Renal cortex interstitium (tissue), 11 donors: ENCODE results near the gene PRR7. TPM values are rescaled to one million over a fixed set of nuclear protein-coding genes. Genes with fewer than 3 reads are reported as not detected.

Source experiments
- DNase-seq, 11 donors: peaks; one replicate each; pipeline ENCODE4 v3.0.0-alpha.2; 2013; ENCODE audit warnings: low read depth in 9 of 11, low spot score in 4 of 11; ENCODE audit errors: extremely low read depth in 1 of 11
- polyA plus RNA-seq, 3 donors: library from polyadenylated mRNA; unstranded; fragments of 120-200 nt; gene quantifications; one replicate each; pipeline ENCODE4 v1.2.1, GENCODE V29; 2013; ENCODE audit not compliant: insufficient read length in 3 of 3

Gene PRR7
- polyA plus RNA-seq, 3 donors, result 0.96 to 2.8 (median 2.8) TPM

DNA sequence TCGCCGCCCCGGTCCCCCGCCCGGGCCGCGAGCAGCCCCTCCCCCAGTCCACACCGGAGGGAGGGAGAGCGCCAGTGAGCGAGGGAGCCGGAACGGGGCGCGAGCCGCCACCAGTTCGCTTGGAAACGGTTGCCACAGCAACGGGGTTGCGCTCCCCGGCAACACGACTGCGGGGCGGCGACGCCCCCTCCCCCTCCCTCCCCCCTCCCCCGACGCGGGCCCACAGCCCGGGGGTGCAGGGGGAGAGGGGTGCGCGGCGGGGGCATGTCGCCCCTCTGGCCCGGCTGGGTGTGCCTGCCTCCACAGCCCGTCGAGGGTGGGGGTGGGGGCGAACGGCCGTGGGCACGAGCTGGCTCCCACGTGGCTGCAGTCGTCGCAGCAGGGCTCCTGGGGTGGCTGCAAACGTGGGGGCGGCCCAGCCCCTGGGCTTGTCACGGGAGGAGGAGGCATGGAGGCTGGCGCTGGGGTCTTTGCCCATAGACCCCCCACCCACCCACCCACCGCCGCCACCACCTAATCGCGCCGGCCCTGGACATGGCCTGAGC, 524 bp downstream of the PRR7 start:
- DNase-seq, result peak in 4 of 11 donors; percentile 61 to 66 (median 64)

DNA sequence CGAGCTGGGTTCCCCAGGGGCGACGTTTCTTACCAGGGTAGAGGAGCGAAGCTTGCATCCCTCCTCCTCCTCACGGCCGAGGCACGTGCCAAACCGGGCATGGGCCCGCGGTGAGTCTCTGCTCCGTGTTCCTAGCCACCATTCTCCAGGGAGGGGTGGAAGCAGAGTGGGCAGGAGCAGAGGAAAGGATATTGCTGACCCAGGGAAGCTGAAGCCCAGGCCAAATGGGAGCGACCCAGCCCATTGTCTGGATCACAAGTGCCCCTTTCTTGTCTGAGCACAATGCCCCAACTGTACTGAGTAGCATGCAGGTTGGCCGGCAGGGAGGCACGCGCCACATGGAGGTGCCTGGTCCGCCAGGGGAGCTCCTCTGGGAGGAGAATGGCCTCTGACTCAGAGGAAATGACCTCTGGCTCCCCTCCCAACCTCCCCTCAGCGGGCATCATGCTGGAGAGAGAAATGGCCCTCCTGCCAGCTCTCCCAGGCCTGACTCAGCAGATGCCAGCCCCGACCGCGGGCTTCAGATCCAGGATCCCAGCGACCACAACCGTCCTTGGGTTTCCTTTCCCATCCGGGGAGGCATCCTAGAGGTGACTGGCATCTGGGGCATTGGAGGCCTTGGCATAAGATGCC, 1.1 kb downstream of the PRR7 start:
- DNase-seq, result no peak

DNA sequence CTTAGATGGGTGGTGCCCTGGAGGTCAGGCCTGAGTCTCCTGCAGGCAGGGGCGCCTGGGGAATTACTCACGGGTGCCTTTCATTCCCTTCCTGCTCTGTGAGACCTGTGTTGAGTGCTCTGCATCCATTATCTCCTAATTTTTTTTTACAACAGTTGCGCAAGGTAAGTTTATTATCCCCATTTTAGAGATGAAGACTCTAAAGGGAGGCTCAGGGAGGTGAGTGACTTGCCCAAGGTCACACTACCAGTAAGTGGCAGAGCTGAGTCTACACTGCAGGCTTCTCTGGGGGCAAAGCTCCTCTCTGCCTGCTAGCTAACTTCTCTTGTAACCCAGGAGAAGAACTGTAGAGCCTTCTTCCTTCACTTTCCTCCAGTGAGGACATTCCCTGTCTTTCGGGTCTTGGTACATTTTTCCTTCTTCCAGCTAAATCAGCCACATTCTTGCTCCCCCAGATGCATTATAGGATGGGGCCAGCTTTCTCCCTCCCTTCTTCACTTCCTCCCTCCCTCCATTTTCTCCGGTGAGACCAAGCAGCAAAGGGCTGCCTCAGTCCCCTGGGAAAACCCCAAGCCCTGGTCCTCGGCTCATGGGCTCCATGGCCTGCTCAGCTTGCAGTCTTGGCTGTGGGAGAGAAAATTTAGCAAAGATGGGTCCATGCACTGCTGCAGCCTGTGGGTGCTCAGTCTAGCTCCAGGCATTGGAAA, 1.8 kb downstream of the PRR7 start:
- DNase-seq, result no peak

DNA sequence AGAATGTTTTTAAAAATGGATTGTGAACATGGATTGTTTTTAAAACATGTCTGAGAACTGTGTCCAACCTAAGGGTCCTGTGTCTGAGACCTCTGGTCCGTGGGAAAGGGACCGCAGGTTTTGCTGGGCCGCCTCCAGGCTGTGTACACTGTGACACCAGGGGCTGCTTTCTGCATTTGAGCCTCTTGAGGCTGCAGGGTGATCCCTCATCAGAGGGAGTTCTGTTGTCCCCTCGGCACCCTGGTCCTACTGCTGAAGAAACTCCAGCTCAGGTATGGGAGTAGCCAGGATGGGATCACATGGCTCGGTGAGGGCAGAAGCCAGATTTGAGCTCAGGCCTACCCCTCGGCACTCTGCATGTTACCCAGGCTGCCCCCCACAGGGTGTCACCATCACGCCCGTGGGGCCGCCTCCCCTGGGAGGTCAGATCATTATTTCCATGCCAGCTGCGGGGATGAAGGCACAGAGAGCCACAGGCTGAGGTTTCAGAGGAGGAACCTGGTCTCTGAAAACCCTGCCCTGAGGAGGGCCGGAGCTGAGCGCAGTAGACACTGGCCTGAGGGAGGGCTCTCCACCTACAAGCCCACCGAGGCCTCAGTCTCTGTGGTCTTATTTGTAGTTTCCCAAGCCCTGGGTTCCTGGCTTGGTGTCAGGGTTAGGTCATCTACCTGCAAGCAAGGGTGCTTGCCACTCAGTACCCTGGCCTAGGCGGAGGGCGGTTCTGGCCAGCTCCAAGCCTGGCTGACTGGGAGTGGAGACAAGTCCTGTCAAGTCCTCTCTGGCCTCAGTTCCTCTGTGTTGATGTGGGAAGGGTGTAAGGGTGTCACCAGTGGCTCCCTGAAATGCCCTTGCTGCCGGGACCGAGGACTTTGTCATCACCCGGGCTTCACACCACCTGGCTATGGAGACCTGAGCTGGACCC, 2.8 kb downstream of the PRR7 start:
- DNase-seq, result no peak

DNA sequence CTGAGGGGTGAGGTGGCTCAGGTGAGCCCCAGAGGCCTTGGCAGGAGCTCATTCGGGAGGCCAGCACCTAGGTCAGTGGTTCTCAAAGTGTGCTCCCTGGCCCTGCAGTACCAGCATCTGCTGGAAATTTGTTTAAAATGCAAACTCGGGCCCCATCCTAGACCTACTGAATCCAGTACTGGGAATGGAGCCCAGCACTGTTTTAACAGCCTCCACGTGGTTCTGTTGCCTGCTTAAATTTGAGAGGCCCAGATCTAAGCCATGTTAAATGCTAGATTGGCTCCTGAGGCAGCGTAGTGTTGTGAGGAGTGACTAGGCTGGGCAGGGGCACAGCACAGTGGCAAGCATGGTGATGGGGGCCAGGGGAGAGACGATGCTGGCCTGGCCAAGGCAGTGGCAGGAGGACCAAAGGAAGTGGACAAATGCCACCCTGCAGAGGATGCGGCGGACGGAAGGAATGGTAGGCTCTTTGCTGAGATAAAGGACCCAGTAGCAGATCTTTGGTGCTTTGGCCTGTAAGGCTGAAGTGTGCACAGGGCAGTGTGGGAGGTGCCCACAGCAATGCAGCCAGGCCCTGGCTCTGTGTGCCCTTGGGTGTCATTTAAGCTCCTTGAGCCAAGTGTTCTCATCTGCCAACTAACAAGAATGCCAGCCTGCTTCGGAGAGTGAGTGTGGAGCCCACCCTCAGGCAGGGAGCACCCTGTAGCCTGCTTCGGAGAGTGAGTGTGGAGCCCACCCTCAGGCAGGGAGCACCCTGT, 4.2 kb downstream of the PRR7 start:
- DNase-seq, result no peak

DNA sequence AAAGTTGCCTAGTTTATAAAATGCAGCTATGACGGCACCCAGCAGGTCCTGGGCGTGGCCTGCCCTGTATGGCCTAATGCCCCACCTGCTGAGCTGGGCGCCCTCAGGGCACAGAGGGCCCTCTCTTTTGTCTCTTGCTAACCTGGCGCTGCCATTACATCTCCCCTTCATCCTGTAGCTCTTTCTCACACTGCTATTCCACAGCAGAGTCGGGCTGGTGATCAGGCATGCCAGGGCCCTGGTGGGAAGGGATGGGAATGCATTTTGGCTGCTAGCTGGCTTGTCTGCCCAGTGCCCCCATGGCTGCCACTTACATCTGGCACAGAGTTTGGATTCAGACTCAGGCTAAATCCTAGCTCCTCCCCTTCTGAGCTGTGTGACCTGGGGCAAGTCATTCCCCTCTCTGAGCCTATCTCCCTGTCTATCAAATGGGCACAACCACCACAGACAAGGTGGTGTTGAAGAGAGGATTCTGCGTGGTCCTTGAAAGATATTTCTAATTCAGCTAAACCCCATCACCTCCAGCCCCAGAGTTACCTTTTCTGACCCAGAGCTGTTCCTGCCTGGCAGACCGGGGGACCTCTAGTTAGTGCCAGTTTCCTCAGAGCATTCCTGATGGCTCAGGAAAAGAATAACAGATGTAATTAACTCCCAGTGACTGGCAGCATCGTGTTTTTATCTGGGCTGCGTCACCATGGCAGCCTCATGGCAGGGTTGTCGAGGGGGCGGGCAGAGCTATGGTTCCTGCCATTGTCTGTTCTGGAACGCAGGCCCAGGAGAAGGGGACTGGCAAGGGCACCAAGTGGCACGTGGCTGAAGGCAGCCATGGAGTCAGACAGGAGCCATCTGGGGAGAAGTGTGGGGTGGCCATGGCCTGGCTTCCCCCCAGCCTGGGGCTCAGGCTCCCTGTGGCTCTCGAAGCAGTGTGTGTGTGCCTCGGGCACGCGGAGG, 6.3 kb downstream of the PRR7 start:
- no peak for DNase-seq

DNA sequence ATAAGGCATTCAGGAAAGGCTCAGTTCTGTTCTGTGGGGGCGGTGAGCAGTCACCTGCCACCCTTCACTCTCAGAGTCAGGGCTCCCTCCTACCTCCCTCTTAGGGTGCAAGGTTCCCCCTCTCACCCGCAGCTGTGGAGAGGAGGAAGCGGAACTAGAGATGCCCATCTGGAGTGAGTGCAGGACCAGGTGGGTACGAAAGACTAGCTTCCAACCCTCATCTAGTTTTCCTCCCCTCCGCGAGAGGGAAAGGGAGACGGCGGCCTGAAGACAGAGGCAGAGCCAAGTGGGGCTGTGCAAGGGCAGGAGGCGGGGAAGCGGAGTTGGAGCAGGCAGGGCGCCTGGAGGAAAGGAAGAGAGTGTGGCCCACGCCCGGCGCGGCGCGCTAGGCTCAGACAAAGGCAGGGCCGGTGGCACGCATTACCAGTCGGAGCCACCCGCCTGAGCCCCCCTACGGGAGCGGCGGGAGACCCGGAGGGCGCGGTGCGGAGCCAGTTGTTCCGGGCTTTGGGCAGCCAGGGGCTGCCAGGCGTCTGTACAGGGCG, 7.3 kb downstream of the PRR7 start:
- no peak for DNase-seq

DNA sequence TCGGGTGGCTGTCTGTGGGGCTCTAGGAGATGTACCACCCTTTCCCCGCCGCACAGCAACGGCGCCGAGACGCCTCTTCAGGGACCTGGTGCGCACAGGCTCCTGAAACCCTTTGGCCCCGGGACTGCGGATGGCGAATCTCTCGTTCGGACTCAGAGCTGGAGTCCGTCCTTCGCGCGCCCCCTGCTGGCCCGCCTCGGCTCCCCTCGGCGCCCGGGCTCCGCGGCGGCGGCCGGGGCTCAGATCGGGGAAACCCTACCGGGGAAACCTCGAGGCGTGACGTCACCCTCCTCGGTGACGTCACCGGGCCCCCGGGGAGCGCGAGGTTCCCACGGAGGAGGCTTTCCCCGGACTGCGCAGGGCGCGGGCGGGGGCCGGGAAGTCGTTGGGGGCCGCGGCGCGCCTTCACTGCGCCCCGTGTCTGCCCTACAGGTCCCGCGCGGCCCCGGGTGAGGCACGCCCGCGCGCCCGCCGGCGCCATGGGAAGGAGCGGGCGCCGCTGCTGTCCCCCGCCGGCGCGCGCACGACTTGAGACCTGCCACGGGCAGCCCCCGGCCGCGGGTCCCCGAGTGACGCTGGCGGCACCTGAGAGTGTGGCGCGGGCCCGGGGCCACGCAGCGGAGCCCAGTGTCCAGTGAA, 7.9 kb downstream of the PRR7 start:
- DNase-seq, result peak in 7 of 11 donors; percentile 76 to 91 (median 88)

DNA sequence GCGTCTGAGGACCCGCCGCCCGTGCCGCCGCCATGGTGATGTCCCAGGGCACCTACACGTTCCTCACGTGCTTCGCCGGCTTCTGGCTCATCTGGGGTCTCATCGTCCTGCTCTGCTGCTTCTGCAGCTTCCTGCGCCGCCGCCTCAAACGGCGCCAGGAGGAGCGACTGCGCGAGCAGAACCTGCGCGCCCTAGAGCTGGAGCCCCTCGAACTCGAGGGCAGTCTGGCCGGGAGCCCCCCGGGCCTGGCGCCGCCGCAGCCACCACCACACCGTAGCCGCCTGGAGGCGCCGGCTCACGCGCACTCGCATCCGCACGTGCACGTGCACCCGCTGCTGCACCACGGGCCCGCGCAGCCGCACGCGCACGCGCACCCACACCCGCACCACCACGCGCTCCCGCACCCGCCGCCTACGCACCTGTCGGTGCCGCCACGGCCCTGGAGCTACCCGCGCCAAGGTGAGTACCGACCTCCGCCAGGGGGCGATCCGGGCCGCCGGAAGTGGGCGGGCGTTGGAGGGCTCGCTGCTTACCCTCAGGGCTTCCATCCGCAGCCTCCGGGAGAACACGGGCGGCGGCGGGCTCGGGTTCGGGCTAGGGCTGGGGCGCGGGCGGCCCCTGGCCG, 8.5 kb downstream of the PRR7 start:
- DNase-seq, result peak in 5 of 11 donors; percentile 57 to 79 (median 77)

DNA sequence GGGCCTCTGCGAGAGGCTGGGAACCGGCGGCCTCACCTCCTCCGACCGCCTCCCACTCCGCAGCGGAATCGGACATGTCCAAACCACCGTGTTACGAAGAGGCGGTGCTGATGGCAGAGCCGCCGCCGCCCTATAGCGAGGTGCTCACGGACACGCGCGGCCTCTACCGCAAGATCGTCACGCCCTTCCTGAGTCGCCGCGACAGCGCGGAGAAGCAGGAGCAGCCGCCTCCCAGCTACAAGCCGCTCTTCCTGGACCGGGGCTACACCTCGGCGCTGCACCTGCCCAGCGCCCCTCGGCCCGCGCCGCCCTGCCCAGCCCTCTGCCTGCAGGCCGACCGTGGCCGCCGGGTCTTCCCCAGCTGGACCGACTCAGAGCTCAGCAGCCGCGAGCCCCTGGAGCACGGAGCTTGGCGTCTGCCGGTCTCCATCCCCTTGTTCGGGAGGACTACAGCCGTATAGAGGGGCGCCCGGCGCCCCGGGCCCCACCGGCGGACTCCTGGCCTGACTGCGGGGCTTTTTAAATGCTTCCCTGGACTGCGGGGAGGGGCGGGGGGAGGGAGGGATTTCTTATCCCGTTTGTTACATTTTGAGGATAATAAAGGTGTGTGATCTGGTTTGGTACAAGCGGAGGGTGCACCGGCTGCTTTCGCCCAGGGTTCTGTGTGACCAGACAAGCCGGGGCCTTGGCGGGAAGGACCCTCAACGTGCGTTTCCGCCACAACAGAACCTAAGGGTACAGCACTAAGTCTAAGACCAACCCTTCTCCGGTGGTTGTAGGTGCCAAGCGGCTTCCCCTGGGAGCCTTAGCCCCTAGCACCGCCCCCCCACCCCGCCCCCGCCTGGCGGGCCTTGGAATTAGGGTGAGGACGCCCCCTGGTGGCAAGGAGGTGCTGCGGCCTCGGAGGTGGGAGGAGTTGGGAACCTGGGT, 9.3 kb downstream of the PRR7 start:
- DNase-seq, result peak in 8 of 11 donors; percentile 80 to 91 (median 88)

DNA sequence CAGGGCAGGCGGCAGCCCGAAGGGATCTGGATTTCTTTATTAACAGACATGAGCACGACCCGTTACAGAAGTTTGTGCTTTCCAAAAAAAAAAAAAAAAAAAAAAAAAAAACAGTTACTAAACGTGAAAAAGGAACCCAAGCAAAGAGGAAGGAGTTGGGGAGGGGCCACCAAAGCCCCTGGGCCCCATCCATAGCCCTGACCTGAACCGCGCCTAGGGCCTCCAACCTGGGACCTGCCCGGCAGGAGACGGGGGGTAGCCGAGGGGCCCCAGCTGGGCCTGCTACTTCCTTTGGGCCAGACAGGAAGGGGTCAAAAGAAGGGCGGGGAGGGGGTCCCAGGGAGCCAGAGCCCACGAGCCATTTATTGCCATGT, 10.0 kb downstream of the PRR7 start:
- no peak for DNase-seq

DNA sequence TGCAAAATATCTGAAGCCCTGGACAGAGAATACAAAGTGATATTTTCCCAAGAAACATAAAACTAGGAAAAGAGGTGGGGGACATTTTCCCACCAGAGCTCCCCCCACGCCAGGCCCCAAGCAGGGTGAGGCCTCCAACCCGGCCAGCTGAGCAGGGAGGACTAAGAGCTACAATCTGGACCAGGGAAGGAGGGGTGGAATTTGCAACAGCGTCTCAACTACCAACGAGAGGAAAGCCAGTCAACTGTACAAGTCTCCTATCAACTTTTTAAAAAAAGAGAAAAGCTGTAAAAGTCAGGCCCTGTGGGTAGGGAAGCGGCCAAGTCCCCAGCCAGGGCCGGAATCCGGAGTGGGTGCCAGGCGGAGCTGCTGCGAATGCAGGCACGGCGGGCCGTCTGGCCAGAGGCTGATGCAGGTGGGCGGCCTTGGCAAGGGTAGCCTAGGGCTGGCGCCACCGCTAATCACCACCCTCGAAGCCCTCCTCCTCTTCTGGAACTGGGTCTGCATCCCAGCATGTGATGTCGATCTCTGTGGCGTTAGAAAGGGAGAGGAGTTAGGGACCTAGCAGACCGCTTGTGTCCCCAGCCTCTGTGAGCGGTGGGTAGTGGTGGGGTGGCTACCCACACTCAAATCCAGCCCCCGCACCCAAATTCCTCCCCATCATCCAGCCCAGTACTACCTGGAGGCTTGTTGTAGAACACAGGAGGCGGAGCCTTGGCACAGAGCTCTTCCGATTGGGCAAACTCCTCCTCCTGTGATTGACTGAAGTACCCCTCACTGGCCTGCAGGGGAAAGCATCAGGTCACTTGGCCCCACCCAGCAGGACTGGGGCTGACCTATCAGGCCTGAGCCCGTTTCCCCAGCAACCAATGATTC, 10.6 kb downstream of the PRR7 start:
- peak in 9 of 11 donors; percentile 56 to 91 (median 86) for DNase-seq

DNA sequence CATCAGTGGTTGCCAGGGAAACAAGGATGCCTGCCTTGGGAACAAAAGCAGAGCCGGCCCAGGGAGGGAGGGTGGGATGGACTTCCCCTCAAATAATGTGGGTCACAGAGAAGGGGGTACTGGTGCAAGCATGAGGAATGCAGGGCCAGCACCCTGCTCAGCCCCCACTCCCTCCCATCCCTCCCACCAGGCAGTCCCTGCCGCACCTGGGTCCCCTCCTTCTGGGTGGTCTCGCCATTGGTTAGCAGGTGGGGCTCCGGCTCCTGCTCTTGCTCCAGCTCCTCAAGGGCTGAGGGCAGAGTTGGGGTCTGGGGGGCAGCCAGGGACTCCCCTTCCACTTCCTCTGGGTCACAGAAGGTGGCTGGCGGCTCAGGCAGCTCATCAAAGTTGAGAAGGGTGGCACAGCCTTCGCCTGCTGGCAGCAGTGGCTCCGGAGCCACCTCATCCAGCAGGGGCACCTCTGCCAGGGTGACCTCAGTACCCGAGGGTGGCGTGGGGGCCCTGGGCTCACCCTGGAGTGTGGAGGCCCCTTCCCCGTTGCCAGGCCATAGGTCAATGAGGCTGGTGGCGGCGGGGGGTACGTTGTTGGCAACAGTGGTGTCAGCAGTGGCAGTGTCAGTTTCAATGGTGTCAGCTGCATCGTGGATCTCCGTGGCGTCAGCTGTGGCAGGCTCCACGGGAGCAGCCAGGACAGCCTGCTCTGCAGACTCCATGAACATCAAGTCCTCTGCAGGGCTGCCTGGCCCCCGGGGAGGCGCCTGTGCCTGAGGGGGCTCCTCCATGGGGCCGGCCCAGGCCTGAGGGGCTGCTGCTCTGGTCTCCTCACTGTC, 11.5 kb downstream of the PRR7 start:
- DNase-seq, result no peak

DNA sequence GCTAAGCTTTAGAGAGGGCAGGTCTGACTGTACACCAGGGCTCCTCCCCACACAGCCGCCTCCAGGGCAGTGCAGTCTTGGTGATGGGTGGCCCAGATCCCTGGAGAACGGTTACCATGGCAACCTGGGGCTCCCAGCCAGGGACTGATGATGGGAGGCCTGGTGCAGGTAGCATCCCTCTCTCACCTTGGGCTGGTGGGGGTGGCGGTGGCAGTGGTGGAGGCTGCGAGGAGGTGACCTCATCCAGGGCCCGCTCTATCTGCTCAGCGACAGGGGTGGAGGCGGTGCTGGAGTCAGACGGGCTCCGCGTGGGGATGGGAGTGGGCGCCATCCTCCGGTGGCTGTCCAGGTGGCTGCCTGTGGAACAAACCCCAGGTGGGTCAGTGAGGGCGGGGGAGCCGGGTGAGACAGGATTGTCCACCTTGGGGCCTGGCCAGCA, 12.3 kb downstream of the PRR7 start:
- no peak for DNase-seq
